SU-DHL-6 (cell line): ENCODE measurements around the gene PLCB1.

Experiments
- H2AFZ ChIP-seq: fragments of 200-600 bp; sonication (generic); 2 replicates; pipeline ENCODE4 v1.6.1; 2014; ENCODE audit warnings: low read depth, mild to moderate bottlenecking, moderate library complexity, mixed read lengths, antibody characterized with exemption, low read length; ENCODE audit not compliant: severe bottlenecking
- H3F3A ChIP-seq: fragments of 200-600 bp; shearing (Covaris generic); 2 replicates; pipeline ENCODE4 v1.6.0; 2016; ENCODE audit warnings: antibody characterized with exemption, mild to moderate bottlenecking; ENCODE audit not compliant: insufficient read depth
- H3K27ac ChIP-seq: fragments of 200-600 bp; sonication (generic); 2 replicates; pipeline ENCODE4 v1.5.1; 2016; ENCODE audit warnings: low read depth, mild to moderate bottlenecking, low read length, moderate library complexity, mixed read lengths
- H3K27me3 ChIP-seq: fragments of 200-600 bp; sonication (generic), shearing (Covaris generic); 2 replicates; pipeline ENCODE4 v1.6.0; 2014; ENCODE audit warnings: mild to moderate bottlenecking, low read length
- H3K36me3 ChIP-seq: fragments of 200-600 bp; sonication (generic); 2 replicates; pipeline ENCODE4 v1.6.1; 2014; ENCODE audit warnings: mild to moderate bottlenecking, low read length, mixed read lengths
- H3K4me2 ChIP-seq: fragments of 300-600, 200-600 bp; shearing (Covaris generic), sonication (generic); 2 replicates; pipeline ENCODE4 v1.6.0; 2014; ENCODE audit warnings: low read length, low read depth, mild to moderate bottlenecking; ENCODE audit not compliant: poor library complexity, severe bottlenecking
- H3K4me3 ChIP-seq: fragments of 200-600 bp; sonication (generic); 2 replicates; pipeline ENCODE4 v1.5.1; 2014; ENCODE audit warnings: antibody characterized with exemption, low read length, mild to moderate bottlenecking, mixed read lengths; ENCODE audit not compliant: insufficient read depth, poor library complexity, severe bottlenecking
- H3K79me2 ChIP-seq: fragments of 200-600 bp; sonication (generic); 2 replicates; pipeline ENCODE4 v1.6.1; 2014; ENCODE audit warnings: mild to moderate bottlenecking, low read length, moderate library complexity; ENCODE audit not compliant: insufficient read depth
- H3K9ac ChIP-seq: fragments of 200-600 bp; sonication (generic); 2 replicates; pipeline ENCODE4 v1.7.0; 2014; ENCODE audit warnings: mild to moderate bottlenecking, low read length
- H3K9me2 ChIP-seq: fragments of 200-600 bp; sonication (generic); replicated peaks from 2 replicates; pipeline ENCODE4 v1.6.1; 2014; ENCODE audit warnings: low read length; ENCODE audit not compliant: insufficient read depth
- H3K9me3 ChIP-seq: fragments of 200-600 bp; sonication (generic); 2 replicates; pipeline ENCODE4 v1.6.1; 2014; ENCODE audit warnings: low read length, mixed read lengths; ENCODE audit not compliant: insufficient read depth
- H4K20me1 ChIP-seq: fragments of 200-600 bp; sonication (generic); 2 replicates; pipeline ENCODE4 v1.6.1; 2014; ENCODE audit warnings: low read depth, mild to moderate bottlenecking, antibody characterized with exemption, low read length, moderate library complexity, mixed read lengths
- CTCF ChIP-seq: fragments of 200-600 bp; sonication (generic); IDR thresholded peaks from one replicate; pipeline ENCODE4 v1.5.1; 2017; ENCODE audit warnings: antibody characterized with exemption, mild to moderate bottlenecking, low read length, moderate library complexity; ENCODE audit not compliant: insufficient read depth, poor library complexity, severe bottlenecking
- EZH2phosphoT487 ChIP-seq: fragments of 200-600 bp; sonication (generic), shearing (Covaris generic); conservative IDR thresholded peaks from 2 replicates; pipeline ENCODE4 v1.6.1; 2018; ENCODE audit warnings: mild to moderate bottlenecking, antibody characterized with exemption, low read length, moderate library complexity, mixed read lengths

Gene PLCB1

GRCh38 chr20:8724884-8725283, 592.8 kb downstream of the PLCB1 start:
- no peaks in the 10 kb centered on the region for H3K27me3 ChIP-seq
- no peaks in the 10 kb centered on the region for H3K36me3 ChIP-seq
- H3F3A ChIP-seq, result no peaks in the 10 kb centered on the region
- H3K4me3 ChIP-seq, result no peak overlapping the region
- no peaks in the 10 kb centered on the region for H3K9me2 ChIP-seq
- H3K9ac ChIP-seq, result no peak overlapping the region
- no peaks in the 10 kb centered on the region for H3K79me2 ChIP-seq
- no peaks in the 10 kb centered on the region for H3K9me3 ChIP-seq
- TF ChIP-seq CTCF (no peak), EZH2phosphoT487 (no peak)
- no peak overlapping the region for H3K4me2 ChIP-seq
- H2AFZ ChIP-seq, result no peak overlapping the region
- H3K27ac ChIP-seq, result no peak overlapping the region
- H4K20me1 ChIP-seq, result no peaks in the 10 kb centered on the region

- Histone ChIP-seq H3K79me2 (no peaks in the 10 kb centered on the region), H3K9me2 (no peaks in the 10 kb centered on the region), H3K9ac (no peak overlapping the region), H3K9me3 (no peaks in the 10 kb centered on the region), H3K36me3 (no peaks in the 10 kb centered on the region), H3K27ac (no peak overlapping the region), H3F3A (no peaks in the 10 kb centered on the region), H3K27me3 (no peaks in the 10 kb centered on the region), H3K4me2 (no peak overlapping the region), H3K4me3 (no peak overlapping the region), H2AFZ (no peak overlapping the region), H4K20me1 (peaks cover 2% of the 10 kb centered on the region; the same call in 1 of the 2 replicates)
- TF ChIP-seq EZH2phosphoT487 (no peak), CTCF (no peak)
Observed at GRCh38 chr20:8726460-8726859, 594.4 kb downstream of the PLCB1 start.

GRCh38 chr20:8735014-8735413, 602.9 kb downstream of the PLCB1 start:
- Histone ChIP-seq H3K27me3 (no peaks in the 10 kb centered on the region), H4K20me1 (peaks cover 2% of the 10 kb centered on the region; the same call in 1 of the 2 replicates), H3K9me2 (no peaks in the 10 kb centered on the region), H3K79me2 (no peaks in the 10 kb centered on the region), H3F3A (no peaks in the 10 kb centered on the region), H3K4me3 (no peak overlapping the region), H3K9ac (no peak overlapping the region), H3K36me3 (no peaks in the 10 kb centered on the region), H3K9me3 (no peaks in the 10 kb centered on the region), H3K27ac (no peak overlapping the region), H3K4me2 (no peak overlapping the region), H2AFZ (no peak overlapping the region)
- TF ChIP-seq EZH2phosphoT487 (no peak), CTCF (no peak)

GRCh38 chr20:8735674-8736073, 603.6 kb downstream of the PLCB1 start:
- Histone ChIP-seq H3K36me3 (no peaks in the 10 kb centered on the region), H3K27ac (no peak overlapping the region), H4K20me1 (no peaks in the 10 kb centered on the region), H3K27me3 (no peaks in the 10 kb centered on the region), H3K9ac (no peak overlapping the region), H3F3A (no peaks in the 10 kb centered on the region), H3K9me3 (no peaks in the 10 kb centered on the region), H3K79me2 (no peaks in the 10 kb centered on the region), H3K4me2 (no peak overlapping the region), H2AFZ (no peak overlapping the region), H3K9me2 (no peaks in the 10 kb centered on the region), H3K4me3 (no peak overlapping the region)
- TF ChIP-seq EZH2phosphoT487 (no peak), CTCF (no peak)
